ENCODE measurements around the gene PRR14L. TPM values are rescaled to one million over a fixed set of nuclear protein-coding genes. Genes with fewer than 3 reads are reported as not detected.

Gene PRR14L
- total RNA-seq, 1 donor from 2014 or later: 63.3 TPM

- DNase-seq (ENCODE audit: low spot score): no peak
Measured at GRCh38 chr22:31639436-31640039, 110.4 kb downstream of the PRR14L start.

GRCh38 chr22:31637891-31638618 is 111.9 kb downstream of the PRR14L start:
- no peak for DNase-seq (ENCODE audit: low spot score)

- DNase-seq (ENCODE audit: low spot score): no peak
Measured at GRCh38 chr22:31637447-31637890, 112.5 kb downstream of the PRR14L start.

- DNase-seq (ENCODE audit: low spot score): no peak
Measured at GRCh38 chr22:31635638-31636306, 114.2 kb downstream of the PRR14L start.

GRCh38 chr22:31631436-31631835 is 118.5 kb downstream of the PRR14L start:
- no peak for DNase-seq (ENCODE audit: low spot score)

Other genes with a start within 250 kb of the PRR14L start
- gene PISD, start 87.9 kb downstream of the PRR14L start, total RNA-seq: 68.0 TPM
- gene DEPDC5, start 3.9 kb upstream of the PRR14L start, total RNA-seq: 55.4 TPM
- 86.7 TPM for gene YWHAH, start 194.4 kb upstream of the PRR14L start, total RNA-seq